ENCODE measurements around the gene GPR84. TPM values are rescaled to one million over a fixed set of nuclear protein-coding genes. Genes with fewer than 3 reads are reported as not detected.
A peak's percentile ranks its signal among the peaks of the same experiment; 100 is the strongest.

Gene GPR84
- total and polyA plus RNA-seq, 2 of the 13 experiments (the other 11 are each of a cell fraction or from before 2014, with no cell fraction given), result not detected

DNA sequence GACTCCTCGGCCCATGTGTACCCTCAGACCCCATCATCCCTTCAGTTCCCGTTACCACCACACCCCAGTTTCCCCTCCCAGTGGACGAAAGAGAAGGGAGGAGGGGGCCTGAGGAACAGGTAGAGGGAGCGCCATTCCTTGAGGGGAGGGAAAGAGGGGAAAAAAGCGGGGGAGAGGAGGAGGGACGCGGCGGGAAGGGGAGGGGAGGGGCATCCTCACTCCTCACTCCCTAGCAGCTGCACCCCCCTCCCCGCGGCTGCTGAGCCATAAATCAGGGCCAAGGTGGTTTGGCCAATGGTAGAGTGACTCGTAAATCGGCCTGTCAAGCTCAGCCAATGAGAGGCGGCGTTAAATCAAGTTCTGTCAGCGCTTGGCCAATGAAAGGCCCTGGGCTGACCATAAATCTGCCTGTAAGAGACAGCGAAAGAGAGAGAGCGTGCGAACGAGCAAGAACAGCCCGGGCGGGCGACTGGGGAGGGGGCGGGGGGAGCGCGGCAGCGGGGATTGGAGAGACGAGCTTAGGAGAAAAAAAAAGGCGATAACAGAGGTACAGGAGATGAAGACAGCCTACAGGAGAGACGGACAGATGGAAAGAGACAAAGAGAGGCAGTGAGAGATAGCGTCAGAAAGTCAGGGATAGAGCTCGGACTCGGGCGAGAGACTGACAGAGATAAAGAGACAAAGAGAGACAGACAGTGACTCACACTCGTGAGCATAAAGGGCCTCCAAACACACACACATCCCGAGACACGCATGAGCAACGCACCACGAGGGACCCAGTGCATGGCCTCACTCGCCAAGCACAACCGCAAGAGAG is 5.1 kb downstream of the GPR84 start (continued):
- TF ChIP-seq, protein P1, sequence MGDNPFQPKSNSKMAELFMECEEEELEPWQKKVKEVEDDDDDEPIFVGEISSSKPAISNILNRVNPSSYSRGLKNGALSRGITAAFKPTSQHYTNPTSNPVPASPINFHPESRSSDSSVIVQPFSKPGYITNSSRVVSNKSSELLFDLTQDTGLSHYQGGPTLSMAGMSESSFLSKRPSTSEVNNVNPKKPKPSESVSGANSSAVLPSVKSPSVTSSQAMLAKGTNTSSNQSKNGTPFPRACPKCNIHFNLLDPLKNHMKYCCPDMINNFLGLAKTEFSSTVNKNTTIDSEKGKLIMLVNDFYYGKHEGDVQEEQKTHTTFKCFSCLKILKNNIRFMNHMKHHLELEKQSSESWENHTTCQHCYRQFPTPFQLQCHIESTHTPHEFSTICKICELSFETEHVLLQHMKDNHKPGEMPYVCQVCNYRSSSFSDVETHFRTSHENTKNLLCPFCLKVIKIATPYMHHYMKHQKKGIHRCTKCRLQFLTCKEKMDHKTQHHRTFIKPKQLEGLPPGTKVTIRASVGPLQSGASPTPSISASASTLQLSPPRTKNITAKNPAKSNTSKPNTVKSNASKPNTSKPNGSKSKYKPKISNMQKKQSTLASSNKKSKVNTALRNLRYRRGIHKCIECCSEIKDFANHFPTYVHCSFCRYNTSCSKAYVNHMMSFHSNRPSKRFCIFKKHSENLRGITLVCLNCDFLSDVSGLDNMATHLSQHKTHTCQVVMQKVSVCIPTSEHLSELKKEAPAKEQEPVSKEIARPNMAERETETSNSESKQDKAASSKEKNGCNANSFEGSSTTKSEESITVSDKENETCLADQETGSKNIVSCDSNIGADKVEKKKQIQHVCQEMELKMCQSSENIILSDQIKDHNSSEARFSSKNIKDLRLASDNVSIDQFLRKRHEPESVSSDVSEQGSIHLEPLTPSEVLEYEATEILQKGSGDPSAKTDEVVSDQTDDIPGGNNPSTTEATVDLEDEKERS (CRISPR knock-in tag; IDR thresholded peaks at IDR 0.05), result no peak
- TF ChIP-seq, protein P2, sequence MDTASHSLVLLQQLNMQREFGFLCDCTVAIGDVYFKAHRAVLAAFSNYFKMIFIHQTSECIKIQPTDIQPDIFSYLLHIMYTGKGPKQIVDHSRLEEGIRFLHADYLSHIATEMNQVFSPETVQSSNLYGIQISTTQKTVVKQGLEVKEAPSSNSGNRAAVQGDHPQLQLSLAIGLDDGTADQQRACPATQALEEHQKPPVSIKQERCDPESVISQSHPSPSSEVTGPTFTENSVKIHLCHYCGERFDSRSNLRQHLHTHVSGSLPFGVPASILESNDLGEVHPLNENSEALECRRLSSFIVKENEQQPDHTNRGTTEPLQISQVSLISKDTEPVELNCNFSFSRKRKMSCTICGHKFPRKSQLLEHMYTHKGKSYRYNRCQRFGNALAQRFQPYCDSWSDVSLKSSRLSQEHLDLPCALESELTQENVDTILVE (CRISPR knock-in tag; IDR thresholded peaks at IDR 0.05), result no peak
- TF ChIP-seq JARID2 (CRISPR knock-in tag; IDR thresholded peaks at IDR 0.05; ENCODE audit: insufficient replicate concordance) (no peak), ZNF619 (CRISPR knock-in tag; IDR thresholded peaks at IDR 0.05) (no peak), SNAI1 (CRISPR knock-in tag; IDR thresholded peaks at IDR 0.05; ENCODE audit: borderline replicate concordance) (no peak), NCOR1 (IDR thresholded peaks at IDR 0.05; ENCODE audit: borderline replicate concordance, low read length) (no peak), RELA (CRISPR knock-in tag; IDR thresholded peaks at IDR 0.05) (no peak), ATF7-NPFF (CRISPR knock-in tag; IDR thresholded peaks at IDR 0.05; ENCODE audit: low read depth) (no peak), SRF (IDR thresholded peaks at IDR 0.05; ENCODE audit: low read depth, low read length) (no peak), TCF12 (IDR thresholded peaks at IDR 0.05) (no peak), TCF12 (CRISPR knock-in tag; IDR thresholded peaks at IDR 0.05) (no peak), SRSF9 (IDR thresholded peaks at IDR 0.05; ENCODE audit: borderline replicate concordance, insufficient read depth, low read depth, low read length, poor library complexity, severe bottlenecking) (no peak), IKZF4 (CRISPR knock-in tag; IDR thresholded peaks at IDR 0.05; ENCODE audit: borderline replicate concordance, low read depth, not compliant biosample characterization) (no peak), ZKSCAN1 (IDR thresholded peaks at IDR 0.05; ENCODE audit: low read length) (no peak)
- TF ChIP-seq, protein P3, sequence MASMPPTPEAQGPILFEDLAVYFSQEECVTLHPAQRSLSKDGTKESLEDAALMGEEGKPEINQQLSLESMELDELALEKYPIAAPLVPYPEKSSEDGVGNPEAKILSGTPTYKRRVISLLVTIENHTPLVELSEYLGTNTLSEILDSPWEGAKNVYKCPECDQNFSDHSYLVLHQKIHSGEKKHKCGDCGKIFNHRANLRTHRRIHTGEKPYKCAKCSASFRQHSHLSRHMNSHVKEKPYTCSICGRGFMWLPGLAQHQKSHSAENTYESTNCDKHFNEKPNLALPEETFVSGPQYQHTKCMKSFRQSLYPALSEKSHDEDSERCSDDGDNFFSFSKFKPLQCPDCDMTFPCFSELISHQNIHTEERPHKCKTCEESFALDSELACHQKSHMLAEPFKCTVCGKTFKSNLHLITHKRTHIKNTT (CRISPR knock-in tag; IDR thresholded peaks at IDR 0.05), result no peak
- TF ChIP-seq, protein P4, sequence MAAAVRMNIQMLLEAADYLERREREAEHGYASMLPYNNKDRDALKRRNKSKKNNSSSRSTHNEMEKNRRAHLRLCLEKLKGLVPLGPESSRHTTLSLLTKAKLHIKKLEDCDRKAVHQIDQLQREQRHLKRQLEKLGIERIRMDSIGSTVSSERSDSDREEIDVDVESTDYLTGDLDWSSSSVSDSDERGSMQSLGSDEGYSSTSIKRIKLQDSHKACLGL (CRISPR knock-in tag; IDR thresholded peaks at IDR 0.05), result 0 out of 2 replicates have a peak, but pooled peaks have one; percentile 18
- TF ChIP-seq, protein P5, sequence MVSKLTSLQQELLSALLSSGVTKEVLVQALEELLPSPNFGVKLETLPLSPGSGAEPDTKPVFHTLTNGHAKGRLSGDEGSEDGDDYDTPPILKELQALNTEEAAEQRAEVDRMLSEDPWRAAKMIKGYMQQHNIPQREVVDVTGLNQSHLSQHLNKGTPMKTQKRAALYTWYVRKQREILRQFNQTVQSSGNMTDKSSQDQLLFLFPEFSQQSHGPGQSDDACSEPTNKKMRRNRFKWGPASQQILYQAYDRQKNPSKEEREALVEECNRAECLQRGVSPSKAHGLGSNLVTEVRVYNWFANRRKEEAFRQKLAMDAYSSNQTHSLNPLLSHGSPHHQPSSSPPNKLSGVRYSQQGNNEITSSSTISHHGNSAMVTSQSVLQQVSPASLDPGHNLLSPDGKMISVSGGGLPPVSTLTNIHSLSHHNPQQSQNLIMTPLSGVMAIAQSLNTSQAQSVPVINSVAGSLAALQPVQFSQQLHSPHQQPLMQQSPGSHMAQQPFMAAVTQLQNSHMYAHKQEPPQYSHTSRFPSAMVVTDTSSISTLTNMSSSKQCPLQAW (CRISPR knock-in tag; IDR thresholded peaks at IDR 0.05), result 0 out of 2 replicates have a peak, but pooled peaks have one; percentile 35
- TF ChIP-seq, protein P6, sequence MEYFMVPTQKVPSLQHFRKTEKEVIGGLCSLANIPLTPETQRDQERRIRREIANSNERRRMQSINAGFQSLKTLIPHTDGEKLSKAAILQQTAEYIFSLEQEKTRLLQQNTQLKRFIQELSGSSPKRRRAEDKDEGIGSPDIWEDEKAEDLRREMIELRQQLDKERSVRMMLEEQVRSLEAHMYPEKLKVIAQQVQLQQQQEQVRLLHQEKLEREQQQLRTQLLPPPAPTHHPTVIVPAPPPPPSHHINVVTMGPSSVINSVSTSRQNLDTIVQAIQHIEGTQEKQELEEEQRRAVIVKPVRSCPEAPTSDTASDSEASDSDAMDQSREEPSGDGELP (IDR thresholded peaks at IDR 0.05; ENCODE audit: borderline replicate concordance, low read depth), result peak; percentile 61; the same call in 1 of the 2 replicates
